Activated T-helper 2 cell treated with anti-CD3 and anti-CD28 coated beads, Interferon-gamma antibody, Interleukin-2, Interleukin-4, amounts not matched to agents 10 μg/mL and 5 μg/mL and 100 μg/mL, durations not matched to agents 14 hours and 24 hours and 36 hours (primary cell): ENCODE data around the gene CHRM4. TPM values are rescaled to one million over a fixed set of nuclear protein-coding genes. Genes with fewer than 3 reads are reported as not detected.

Source experiments
- DNase-seq: peaks from one replicate; pipeline ENCODE4 v3.0.0; 2021; ENCODE audit warnings: low spot score
- H3K27ac Mint-ChIP-seq: one replicate; pipeline ENCODE4 v1.8.0; 2021; ENCODE audit warnings: mixed read lengths
- H3K27me3 Mint-ChIP-seq: one replicate; pipeline ENCODE4 v1.8.0; 2021; ENCODE audit warnings: low read depth, mixed read lengths
- H3K36me3 Mint-ChIP-seq: one replicate; pipeline ENCODE4 v1.8.0; 2021; ENCODE audit warnings: low read depth, mixed read lengths
- H3K4me1 Mint-ChIP-seq: one replicate; pipeline ENCODE4 v1.8.0; 2021; ENCODE audit warnings: low read depth, mixed read lengths
- H3K4me3 Mint-ChIP-seq: one replicate; pipeline ENCODE4 v1.8.0; 2021; ENCODE audit warnings: low read depth, mild to moderate bottlenecking, moderate library complexity, mixed read lengths
- H3K9me3 Mint-ChIP-seq: one replicate; pipeline ENCODE4 v1.8.0; 2021; ENCODE audit warnings: mixed read lengths
- intact Hi-C: fragments of 100-400 bp; cut with micrococcal nuclease; formaldehyde crosslinking; loops from one replicate; pipeline ENCODE4 v1.15.1; 2023
- total RNA-seq: library from RNA; stranded (reverse); gene quantifications from 2 replicates; pipeline ENCODE4 v1.2.3, GENCODE V29; 2022

The CHRM4 gene
- total RNA-seq, 1 donor from 2014 or later, result 0.23 TPM

- no peak overlapping the region for H3K4me3 Mint-ChIP-seq
- H3K9me3 Mint-ChIP-seq, result no peaks in the 10 kb centered on the region
- peaks cover 50% of the 10 kb centered on the region for H3K4me1 Mint-ChIP-seq
- H3K36me3 Mint-ChIP-seq, result no peaks in the 10 kb centered on the region
- DNase-seq, result no peak
- intact Hi-C loops, result no loop called here
- peaks cover 16% of the 10 kb centered on the region for H3K27me3 Mint-ChIP-seq
- H3K27ac Mint-ChIP-seq, result no peak overlapping the region
These were observed 49.3 kb downstream of the CHRM4 start for GRCh38 chr11:46342239-46342638.

GRCh38 chr11:46341454-46341853, 50.1 kb downstream of the CHRM4 start:
- intact Hi-C loops, result no loop called here
- Mint-ChIP-seq H3K27me3 (peaks cover 16% of the 10 kb centered on the region), H3K27ac (no peak overlapping the region), H3K9me3 (no peaks in the 10 kb centered on the region), H3K36me3 (no peaks in the 10 kb centered on the region), H3K4me1 (peaks cover 47% of the 10 kb centered on the region), H3K4me3 (no peak overlapping the region)
- no peak for DNase-seq

DNA sequence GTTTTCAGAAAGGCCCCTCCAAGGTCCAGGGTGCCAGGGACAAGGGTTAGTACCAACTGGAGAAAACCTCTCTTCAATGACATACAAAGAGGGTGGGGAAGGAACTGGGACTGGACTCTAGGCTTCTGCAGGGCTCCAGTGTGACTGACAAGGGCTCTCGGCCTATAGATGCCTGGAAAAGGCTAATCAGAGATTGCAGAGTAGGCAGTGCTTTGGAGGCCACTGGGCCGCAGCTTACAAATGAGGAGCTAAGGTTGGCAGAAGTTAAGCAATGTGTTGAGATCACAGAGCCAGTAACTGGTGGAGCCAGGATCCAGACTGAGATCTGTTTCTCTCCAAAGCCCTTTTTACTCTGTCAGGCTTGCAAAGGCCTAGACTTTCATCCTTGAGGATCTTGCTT, 51.8 kb downstream of the CHRM4 start:
- H3K4me3 Mint-ChIP-seq, result no peak overlapping the region
- peaks cover 34% of the 10 kb centered on the region for H3K4me1 Mint-ChIP-seq
- intact Hi-C loops, result no loop called here
- H3K27me3 Mint-ChIP-seq, result peaks cover 26% of the 10 kb centered on the region
- no peaks in the 10 kb centered on the region for H3K9me3 Mint-ChIP-seq
- no peak overlapping the region for H3K27ac Mint-ChIP-seq
- no peak for DNase-seq
- H3K36me3 Mint-ChIP-seq, result no peaks in the 10 kb centered on the region

GRCh38 chr11:46338988-46339666, 52.4 kb downstream of the CHRM4 start:
- H3K4me1 Mint-ChIP-seq, result peaks cover 32% of the 10 kb centered on the region
- peaks cover 30% of the 10 kb centered on the region for H3K27me3 Mint-ChIP-seq
- no peak overlapping the region for H3K4me3 Mint-ChIP-seq
- no peak overlapping the region for H3K27ac Mint-ChIP-seq
- H3K9me3 Mint-ChIP-seq, result no peaks in the 10 kb centered on the region
- no peak for DNase-seq
- H3K36me3 Mint-ChIP-seq, result no peaks in the 10 kb centered on the region
- intact Hi-C loops, result no loop called here

DNA sequence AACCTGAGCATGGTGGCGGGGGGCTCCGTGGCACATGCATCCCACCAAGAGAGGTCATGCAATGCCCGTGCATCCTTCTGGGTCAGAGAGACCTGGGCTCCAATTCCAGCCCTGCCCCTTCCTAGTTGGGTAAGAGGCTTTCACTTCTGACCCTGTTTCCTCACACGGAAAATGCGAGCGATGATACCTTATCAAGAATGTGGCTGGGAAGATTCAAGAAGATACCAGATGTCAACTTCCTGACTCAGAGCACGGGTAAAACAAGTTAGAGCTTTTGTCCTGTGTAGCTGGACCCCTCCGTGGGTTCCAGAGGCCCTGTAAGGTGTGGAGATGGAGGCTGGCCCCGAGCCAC, 53.0 kb downstream of the CHRM4 start:
- peaks cover 33% of the 10 kb centered on the region for H3K4me1 Mint-ChIP-seq
- H3K36me3 Mint-ChIP-seq, result no peaks in the 10 kb centered on the region
- H3K4me3 Mint-ChIP-seq, result peak overlapping the region; percentile 6
- H3K27me3 Mint-ChIP-seq, result peaks cover 31% of the 10 kb centered on the region
- no peak for DNase-seq
- intact Hi-C loops, result no loop called here
- no peaks in the 10 kb centered on the region for H3K9me3 Mint-ChIP-seq
- H3K27ac Mint-ChIP-seq, result no peak overlapping the region

DNA sequence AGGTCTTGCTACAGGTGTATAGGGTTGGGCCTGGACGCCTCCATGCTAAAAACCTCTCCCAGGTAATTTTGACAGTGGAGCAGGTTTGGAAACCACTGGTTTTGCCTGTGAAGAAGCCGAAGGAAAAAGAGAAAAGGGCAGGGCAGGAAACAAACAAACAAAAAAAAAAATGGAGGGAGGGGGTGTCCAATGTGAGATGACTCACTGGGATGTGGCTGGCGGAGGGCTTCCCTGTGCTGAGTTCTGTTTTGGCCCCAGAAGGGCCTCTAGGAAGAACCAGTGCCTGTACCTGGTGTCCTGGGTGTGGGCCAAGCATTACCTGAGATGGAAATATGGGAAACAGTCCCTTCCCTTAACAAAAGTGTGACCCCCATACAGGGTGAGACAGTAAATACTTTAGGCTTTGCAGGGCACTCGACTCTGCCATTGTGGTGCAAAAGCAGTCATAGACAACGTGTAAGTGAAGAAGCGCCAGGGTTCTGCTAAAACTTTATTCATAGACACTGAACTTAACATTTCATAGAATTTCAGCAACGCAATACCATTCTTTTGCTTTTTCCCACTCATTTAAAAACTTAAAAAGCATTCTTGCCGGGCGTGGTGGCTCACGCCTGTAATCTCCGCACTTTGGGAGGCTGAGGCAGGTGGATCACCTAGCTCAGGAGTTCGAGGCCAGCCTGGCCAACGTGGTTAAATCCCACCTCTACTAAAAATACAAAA, 53.8 kb downstream of the CHRM4 start:
- peaks cover 35% of the 10 kb centered on the region for H3K4me1 Mint-ChIP-seq
- no peaks in the 10 kb centered on the region for H3K9me3 Mint-ChIP-seq
- no peak for DNase-seq
- no peak overlapping the region for H3K27ac Mint-ChIP-seq
- intact Hi-C loops, result no loop called here
- H3K4me3 Mint-ChIP-seq, result no peak overlapping the region
- no peaks in the 10 kb centered on the region for H3K36me3 Mint-ChIP-seq
- peaks cover 33% of the 10 kb centered on the region for H3K27me3 Mint-ChIP-seq

- Mint-ChIP-seq H3K36me3 (peaks cover under 1% of the 10 kb centered on the region), H3K27ac (no peak overlapping the region), H3K27me3 (peaks cover 38% of the 10 kb centered on the region), H3K4me3 (no peak overlapping the region), H3K9me3 (no peaks in the 10 kb centered on the region), H3K4me1 (peaks cover 30% of the 10 kb centered on the region)
- no peak for DNase-seq
- intact Hi-C loops, result no loop called here
These were observed 54.9 kb downstream of the CHRM4 start for GRCh38 chr11:46336563-46337180.

DNA sequence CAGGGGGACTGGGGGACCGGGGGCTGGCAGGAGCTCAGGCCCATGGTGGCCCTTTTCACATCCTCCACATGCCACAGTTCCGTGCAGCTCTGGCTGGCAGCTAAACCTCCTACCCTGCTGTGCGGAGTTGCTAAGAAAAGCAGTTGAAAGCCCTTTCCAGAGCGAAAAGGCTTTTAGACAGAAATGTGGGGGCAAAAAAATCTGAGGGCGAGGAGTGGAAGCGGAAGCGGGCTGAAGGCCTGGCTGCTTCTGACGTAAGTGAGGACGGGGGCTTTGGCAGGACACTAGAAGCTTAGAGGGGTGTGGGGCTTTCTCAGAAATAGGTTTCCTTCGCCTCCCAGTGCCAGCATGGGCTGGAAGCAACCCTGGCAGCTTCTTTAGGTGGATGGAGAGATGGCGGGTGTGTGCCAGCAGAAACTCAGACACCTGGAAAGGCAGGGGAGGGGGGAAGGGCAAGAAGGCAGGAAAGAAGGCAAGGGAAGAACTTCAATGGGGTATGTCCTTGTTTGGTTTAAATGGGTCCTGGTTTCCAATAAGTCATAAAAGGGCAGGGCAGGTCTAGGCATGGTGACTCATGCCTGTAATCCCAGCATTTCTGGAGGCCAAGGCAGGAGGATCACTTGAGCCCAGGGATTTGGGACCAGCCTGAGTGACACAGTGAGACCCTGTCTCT, 55.5 kb downstream of the CHRM4 start:
- peaks cover 37% of the 10 kb centered on the region for H3K27me3 Mint-ChIP-seq
- no peak for DNase-seq
- intact Hi-C loops, result no loop called here
- H3K4me1 Mint-ChIP-seq, result peaks cover 30% of the 10 kb centered on the region
- H3K27ac Mint-ChIP-seq, result peak overlapping the region; percentile 42
- H3K4me3 Mint-ChIP-seq, result no peak overlapping the region
- H3K9me3 Mint-ChIP-seq, result no peaks in the 10 kb centered on the region
- H3K36me3 Mint-ChIP-seq, result peaks cover 3% of the 10 kb centered on the region

DNA sequence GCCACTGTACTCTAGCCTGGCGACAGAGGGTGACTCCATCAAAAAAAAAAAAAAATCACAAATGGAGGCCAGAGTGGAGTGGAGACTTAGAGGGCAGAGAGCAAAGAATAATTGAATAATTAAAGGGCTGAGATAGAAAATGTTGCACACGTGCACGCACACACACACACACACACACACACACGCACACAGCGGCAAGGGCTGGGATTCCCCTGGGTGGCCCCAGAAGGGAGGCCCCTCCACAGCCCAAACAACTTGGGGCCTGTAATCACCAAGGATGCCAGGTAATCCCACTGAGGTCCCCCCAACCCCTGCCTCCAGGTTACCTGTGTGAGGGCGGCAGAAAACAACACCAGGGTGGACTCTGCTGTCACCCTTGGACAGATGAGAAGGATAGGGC, 56.3 kb downstream of the CHRM4 start:
- Mint-ChIP-seq H3K36me3 (peaks cover 3% of the 10 kb centered on the region), H3K4me1 (peaks cover 38% of the 10 kb centered on the region), H3K27ac (no peak overlapping the region), H3K9me3 (no peaks in the 10 kb centered on the region), H3K27me3 (peaks cover 43% of the 10 kb centered on the region), H3K4me3 (no peak overlapping the region)
- intact Hi-C loops, result no loop called here
- no peak for DNase-seq

DNA sequence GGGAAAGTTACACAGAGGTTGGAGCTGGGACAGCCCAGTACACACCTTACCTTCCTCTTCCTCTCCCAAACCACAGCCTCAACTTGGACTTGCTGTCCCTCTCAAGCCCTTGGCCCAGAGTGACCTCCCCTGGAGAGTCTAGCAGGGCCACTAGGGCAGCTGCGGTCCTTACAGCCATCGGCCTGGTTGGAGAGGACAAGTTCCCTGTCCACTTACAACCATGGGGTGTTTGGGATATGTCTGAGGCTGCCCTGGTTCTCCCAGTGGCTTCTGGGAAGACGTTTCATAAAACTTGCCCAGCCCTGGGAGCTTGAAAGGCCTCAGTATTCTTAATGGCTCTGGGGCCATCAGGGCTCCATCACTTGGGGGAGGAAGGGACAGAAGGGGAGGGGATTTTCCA, 57.4 kb downstream of the CHRM4 start:
- no peak overlapping the region for H3K27ac Mint-ChIP-seq
- H3K36me3 Mint-ChIP-seq, result peaks cover 3% of the 10 kb centered on the region
- H3K4me1 Mint-ChIP-seq, result peaks cover 48% of the 10 kb centered on the region
- intact Hi-C loops, result no loop called here
- no peaks in the 10 kb centered on the region for H3K9me3 Mint-ChIP-seq
- no peak overlapping the region for H3K4me3 Mint-ChIP-seq
- DNase-seq, result no peak
- peaks cover 52% of the 10 kb centered on the region for H3K27me3 Mint-ChIP-seq

Other genes starting within 250 kb of the CHRM4 start
- not detected in 2 replicates for gene CREB3L1, start 114.1 kb downstream of the CHRM4 start, total RNA-seq
- 82.3 and 86.1 TPM in 2 replicates for gene DGKZ, start 44.3 kb downstream of the CHRM4 start, total RNA-seq
- 2.8 and 4.5 TPM in 2 replicates for gene MDK, start 10.1 kb downstream of the CHRM4 start, total RNA-seq
- gene AMBRA1, start 202.2 kb upstream of the CHRM4 start, total RNA-seq, result 31.5 and 32.7 TPM in 2 replicates
- gene HARBI1, start 225.5 kb upstream of the CHRM4 start, total RNA-seq, result 3.8 and 4.7 TPM in 2 replicates
- gene ATG13, start 225.8 kb upstream of the CHRM4 start, total RNA-seq, result 58.0 and 58.1 TPM in 2 replicates